ENCODE data around the gene RBBP4. TPM values are rescaled to one million over a fixed set of nuclear protein-coding genes. Genes with fewer than 3 reads are reported as not detected.

The RBBP4 gene
- total RNA-seq, 2 donors from 2014 or later: 521 to 678 TPM

- H3K27ac Mint-ChIP-seq: no peak overlapping the region
- Histone ChIP-seq H3K9ac (ENCODE audit: extremely low read depth, low read length, poor library complexity, severe bottlenecking) (no peak overlapping the region), H3K4me1 (ENCODE audit: control insufficient read depth, insufficient read depth, low read length) (no peaks in the 10 kb centered on the region), H3K27ac (ENCODE audit: low read depth, low read length) (no peak overlapping the region), H3K27me3 (ENCODE audit: control insufficient read depth, insufficient read depth, low read length, poor library complexity, severe bottlenecking) (no peaks in the 10 kb centered on the region), H3K9me3 (ENCODE audit: control insufficient read depth, low read length) (peaks cover 14% of the 10 kb centered on the region), H3K36me3 (ENCODE audit: control insufficient read depth, insufficient read depth, low read length) (peaks cover 42% of the 10 kb centered on the region), H3K4me3 (ENCODE audit: low read length) (no peak overlapping the region)
- no peaks in the 10 kb centered on the region for H3K4me1 Mint-ChIP-seq
- no peak overlapping the region for H3K4me3 Mint-ChIP-seq
- DNase-seq: no peak
- H3K27me3 Mint-ChIP-seq (ENCODE audit: insufficient read depth): no peaks in the 10 kb centered on the region
- peak; percentile 26 for TF ChIP-seq CTCF (conservative IDR thresholded peaks at IDR 0.05)
- H3K36me3 Mint-ChIP-seq (ENCODE audit: low read depth): peaks cover 56% of the 10 kb centered on the region
- H3K9me3 Mint-ChIP-seq: no peaks in the 10 kb centered on the region
- 98 to 100% methylated on average over 3 to 5 of the region's 5 CpGs for WGBS, 2 experiments (ENCODE audit: insufficient coverage in 1 of 2, insufficient read length in 1 of 2)
Measured at GRCh38 chr1:32619701-32620485, 31.1 kb upstream of the RBBP4 start.

- 94% methylated on average over 2 of the region's 2 CpGs; no CpG with 5 or more reads in 1 of the 2 experiments for WGBS, 2 experiments (ENCODE audit: insufficient coverage in 1 of 2, insufficient read length in 1 of 2)
- no peak overlapping the region for H3K4me3 Mint-ChIP-seq
Measured at GRCh38 chr1:32622205-32622604, 28.8 kb upstream of the RBBP4 start.

More at GRCh38 chr1:32622205-32622604, 28.8 kb upstream of the RBBP4 start:
- H3K9me3 Mint-ChIP-seq: no peaks in the 10 kb centered on the region
- H3K27me3 Mint-ChIP-seq (ENCODE audit: insufficient read depth): no peaks in the 10 kb centered on the region
- H3K36me3 Mint-ChIP-seq (ENCODE audit: low read depth): peaks cover 65% of the 10 kb centered on the region
- no peak overlapping the region for H3K27ac Mint-ChIP-seq
- no peaks in the 10 kb centered on the region for H3K27me3 ChIP-seq (ENCODE audit: control insufficient read depth, insufficient read depth, low read length, poor library complexity, severe bottlenecking)
- H3K4me3 ChIP-seq (ENCODE audit: low read length): no peak overlapping the region
- no peak overlapping the region for H3K27ac ChIP-seq (ENCODE audit: low read depth, low read length)
- H3K4me1 Mint-ChIP-seq: no peaks in the 10 kb centered on the region
- TF ChIP-seq CTCF (conservative IDR thresholded peaks at IDR 0.05): no peak
- peaks cover 14% of the 10 kb centered on the region for H3K9me3 ChIP-seq (ENCODE audit: control insufficient read depth, low read length)
- no peak overlapping the region for H3K9ac ChIP-seq (ENCODE audit: extremely low read depth, low read length, poor library complexity, severe bottlenecking)
- peaks cover 63% of the 10 kb centered on the region for H3K36me3 ChIP-seq (ENCODE audit: control insufficient read depth, insufficient read depth, low read length)
- no peaks in the 10 kb centered on the region for H3K4me1 ChIP-seq (ENCODE audit: control insufficient read depth, insufficient read depth, low read length)
- DNase-seq: no peak

Measured in endodermal cell (in vitro differentiated cells).